Measurements from ENCODE around the gene HAUS3.
"Not testable (repeated sequence)": the region's sequence is repeated elsewhere in the genome, so short reads cannot be mapped to it uniquely, and the experiment has no call there.

HAUS3 gene

GRCh38 chr4:2275546-2276251, 33.8 kb upstream of the HAUS3 start:
- no peak for FAIRE-seq

- not testable (repeated sequence) for FAIRE-seq
Observed at GRCh38 chr4:2275044-2275397, 33.1 kb upstream of the HAUS3 start.

- no peak for FAIRE-seq
Observed at GRCh38 chr4:2274320-2275043, 32.6 kb upstream of the HAUS3 start.

GRCh38 chr4:2273657-2274319, 31.9 kb upstream of the HAUS3 start:
- no peak for FAIRE-seq

GRCh38 chr4:2273221-2273620, 31.3 kb upstream of the HAUS3 start:
- no peak for FAIRE-seq

GRCh38 chr4:2272828-2273120, 30.9 kb upstream of the HAUS3 start:
- no peak for FAIRE-seq

GRCh38 chr4:2272026-2272827, 30.3 kb upstream of the HAUS3 start:
- no peak for FAIRE-seq

- no peak for FAIRE-seq
Observed at GRCh38 chr4:2271279-2272025, 29.5 kb upstream of the HAUS3 start.

- no peak for FAIRE-seq
Observed at GRCh38 chr4:2270341-2271165, 28.6 kb upstream of the HAUS3 start.

GRCh38 chr4:2269618-2270163, 27.8 kb upstream of the HAUS3 start:
- FAIRE-seq: no peak

GRCh38 chr4:2269206-2269531, 27.2 kb upstream of the HAUS3 start:
- FAIRE-seq: no peak

GRCh38 chr4:2268357-2269205, 26.7 kb upstream of the HAUS3 start:
- no peak for FAIRE-seq

- FAIRE-seq: no peak
Observed at GRCh38 chr4:2267841-2268240, 25.9 kb upstream of the HAUS3 start.

- no peak for FAIRE-seq
Observed at GRCh38 chr4:2267320-2267811, 25.4 kb upstream of the HAUS3 start.

- no peak for FAIRE-seq
Observed at GRCh38 chr4:2266821-2267220, 24.9 kb upstream of the HAUS3 start.

GRCh38 chr4:2266181-2266580, 24.3 kb upstream of the HAUS3 start:
- no peak for FAIRE-seq

- no peak for FAIRE-seq
Observed at GRCh38 chr4:2265113-2266110, 23.5 kb upstream of the HAUS3 start.

- FAIRE-seq: no peak
Observed at GRCh38 chr4:2264481-2265041, 22.6 kb upstream of the HAUS3 start.

- FAIRE-seq: no peak
Observed at GRCh38 chr4:2263926-2264321, 22.0 kb upstream of the HAUS3 start.
